ENCODE measurements around the gene HHLA2.

The HHLA2 gene

GRCh38 chr3:108327168-108327567, 30.8 kb downstream of the HHLA2 start:
- H3K9me2 ChIP-seq (replicated peaks; ENCODE audit: insufficient read depth, low read length): no peaks in the 10 kb centered on the region
- H2AFZ ChIP-seq (ENCODE audit: low read length): no peak overlapping the region
- H3K4me1 ChIP-seq (ENCODE audit: low read length): no peaks in the 10 kb centered on the region
- H3K9ac ChIP-seq (ENCODE audit: low read length): no peak overlapping the region
- H3K4me3 ChIP-seq (ENCODE audit: low read length): no peak overlapping the region
- no peaks in the 10 kb centered on the region for H3F3A ChIP-seq (ENCODE audit: insufficient read depth, low read length)
- no peak overlapping the region for H3K27ac ChIP-seq (ENCODE audit: low read length)
- TF ChIP-seq CTCF (IDR thresholded peaks at IDR 0.05; ENCODE audit: low read length): no peak
- no peak for TF ChIP-seq EZH2phosphoT487 (IDR thresholded peaks at IDR 0.05; ENCODE audit: low read length)
- no peak for TF ChIP-seq EZH2 (optimal IDR thresholded peaks at IDR 0.05; ENCODE audit: low read depth, low read length)
- H3K4me2 ChIP-seq (ENCODE audit: low read depth, low read length): no peak overlapping the region
- H3K79me2 ChIP-seq (ENCODE audit: low read length): no peaks in the 10 kb centered on the region
- H3K9me3 ChIP-seq (replicated peaks; ENCODE audit: insufficient read depth, low read length): no peaks in the 10 kb centered on the region
- no peak for DNase-seq
- H3K36me3 ChIP-seq (replicated peaks; ENCODE audit: insufficient read depth, low read length): no peaks in the 10 kb centered on the region
- no peaks in the 10 kb centered on the region for H3K27me3 ChIP-seq (replicated peaks; ENCODE audit: insufficient read depth, low read length)
- no peaks in the 10 kb centered on the region for H4K20me1 ChIP-seq (ENCODE audit: insufficient read depth, low read length)

DNA sequence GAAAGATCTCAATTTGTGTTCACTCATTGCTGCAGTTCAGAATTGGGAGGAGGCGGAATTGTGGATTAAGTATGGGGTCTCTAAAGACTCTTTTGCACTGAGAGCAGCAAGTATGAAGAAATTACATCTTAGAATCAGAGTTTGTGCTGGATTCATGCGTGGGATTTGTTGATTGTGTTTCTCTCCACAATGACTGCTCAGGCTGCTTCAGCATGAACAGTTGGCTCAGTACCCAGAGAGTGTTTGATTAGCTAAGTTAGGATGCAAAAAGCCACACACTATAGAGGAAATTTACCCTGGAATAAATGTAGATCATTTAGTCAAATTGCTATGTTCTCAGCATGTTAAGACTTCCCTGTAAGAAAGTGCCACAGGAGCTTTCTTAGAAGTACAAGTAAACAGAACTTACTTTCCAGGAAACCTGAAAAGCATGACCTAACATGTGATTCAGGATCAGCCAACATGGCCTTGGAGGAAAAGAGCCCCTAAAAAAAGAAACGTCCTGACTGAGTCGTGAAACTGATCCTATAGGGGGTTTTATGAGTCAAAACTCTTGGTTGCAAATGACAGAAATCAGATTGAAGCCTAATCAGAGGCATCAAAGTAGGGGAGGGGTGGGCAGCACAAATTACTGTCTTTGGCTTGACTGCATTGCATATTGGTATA, 32.6 kb downstream of the HHLA2 start:
- H3K9ac ChIP-seq (ENCODE audit: low read length): no peak overlapping the region
- H3K27ac ChIP-seq (ENCODE audit: low read length): no peak overlapping the region
- TF ChIP-seq EZH2 (optimal IDR thresholded peaks at IDR 0.05; ENCODE audit: low read depth, low read length) (no peak), CTCF (IDR thresholded peaks at IDR 0.05; ENCODE audit: low read length) (no peak), EZH2phosphoT487 (IDR thresholded peaks at IDR 0.05; ENCODE audit: low read length) (no peak)
- no peaks in the 10 kb centered on the region for H3K4me1 ChIP-seq (ENCODE audit: low read length)
- DNase-seq: no peak
- H4K20me1 ChIP-seq (ENCODE audit: insufficient read depth, low read length): no peaks in the 10 kb centered on the region
- no peak overlapping the region for H3K4me3 ChIP-seq (ENCODE audit: low read length)
- H3K36me3 ChIP-seq (replicated peaks; ENCODE audit: insufficient read depth, low read length): no peaks in the 10 kb centered on the region
- H3K9me3 ChIP-seq (replicated peaks; ENCODE audit: insufficient read depth, low read length): no peaks in the 10 kb centered on the region
- no peaks in the 10 kb centered on the region for H3F3A ChIP-seq (ENCODE audit: insufficient read depth, low read length)
- H3K4me2 ChIP-seq (ENCODE audit: low read depth, low read length): no peak overlapping the region
- H3K27me3 ChIP-seq (replicated peaks; ENCODE audit: insufficient read depth, low read length): no peaks in the 10 kb centered on the region
- no peaks in the 10 kb centered on the region for H3K9me2 ChIP-seq (replicated peaks; ENCODE audit: insufficient read depth, low read length)
- no peaks in the 10 kb centered on the region for H3K79me2 ChIP-seq (ENCODE audit: low read length)
- no peak overlapping the region for H2AFZ ChIP-seq (ENCODE audit: low read length)

- H3K36me3 ChIP-seq (replicated peaks; ENCODE audit: insufficient read depth, low read length): no peaks in the 10 kb centered on the region
- no peak overlapping the region for H2AFZ ChIP-seq (ENCODE audit: low read length)
- no peaks in the 10 kb centered on the region for H3K9me3 ChIP-seq (replicated peaks; ENCODE audit: insufficient read depth, low read length)
- H3K9ac ChIP-seq (ENCODE audit: low read length): no peak overlapping the region
- no peaks in the 10 kb centered on the region for H3K9me2 ChIP-seq (replicated peaks; ENCODE audit: insufficient read depth, low read length)
- no peak for TF ChIP-seq EZH2 (optimal IDR thresholded peaks at IDR 0.05; ENCODE audit: low read depth, low read length)
- TF ChIP-seq EZH2phosphoT487 (IDR thresholded peaks at IDR 0.05; ENCODE audit: low read length): no peak
- TF ChIP-seq CTCF (IDR thresholded peaks at IDR 0.05; ENCODE audit: low read length): no peak
- no peaks in the 10 kb centered on the region for H3K79me2 ChIP-seq (ENCODE audit: low read length)
- H4K20me1 ChIP-seq (ENCODE audit: insufficient read depth, low read length): no peaks in the 10 kb centered on the region
- no peak for DNase-seq
- no peak overlapping the region for H3K4me3 ChIP-seq (ENCODE audit: low read length)
- no peak overlapping the region for H3K4me2 ChIP-seq (ENCODE audit: low read depth, low read length)
- H3K27ac ChIP-seq (ENCODE audit: low read length): no peak overlapping the region
- H3K4me1 ChIP-seq (ENCODE audit: low read length): no peaks in the 10 kb centered on the region
- H3K27me3 ChIP-seq (replicated peaks; ENCODE audit: insufficient read depth, low read length): no peaks in the 10 kb centered on the region
- H3F3A ChIP-seq (ENCODE audit: insufficient read depth, low read length): no peaks in the 10 kb centered on the region
These were observed 33.2 kb downstream of the HHLA2 start for GRCh38 chr3:108329508-108329907.

Measured in MM.1S (cell line).